ENCODE data around the gene RIN3.

RIN3 gene

DNA sequence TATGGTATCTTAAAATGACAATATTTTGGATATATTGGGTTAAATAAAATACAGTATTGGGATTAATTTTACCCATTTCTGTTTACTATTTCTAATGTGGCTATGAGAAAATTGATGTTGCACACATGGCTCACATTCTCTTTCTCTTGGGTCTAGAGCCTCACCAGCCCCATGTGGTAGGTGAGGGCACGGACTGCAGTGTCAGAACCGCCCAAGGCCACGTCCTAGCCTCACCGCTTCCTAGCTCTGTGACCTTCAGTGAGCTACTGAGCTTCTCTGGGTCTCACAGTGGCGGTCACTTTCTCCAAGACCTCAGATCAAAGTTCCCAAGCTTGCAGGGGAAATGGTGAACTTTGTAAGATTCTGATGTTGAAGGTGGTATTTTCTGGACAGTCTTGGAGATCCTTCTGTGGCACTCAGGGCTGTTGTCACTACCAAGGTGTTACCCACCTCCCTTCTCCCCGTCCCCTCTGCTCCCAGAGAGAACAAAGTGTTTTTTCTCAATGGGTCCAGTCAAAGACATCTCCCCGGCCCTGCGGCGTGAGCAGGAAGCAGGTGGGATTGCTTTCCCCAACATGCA, 87.6 kb downstream of the RIN3 start:
- FAIRE-seq = no peak

DNA sequence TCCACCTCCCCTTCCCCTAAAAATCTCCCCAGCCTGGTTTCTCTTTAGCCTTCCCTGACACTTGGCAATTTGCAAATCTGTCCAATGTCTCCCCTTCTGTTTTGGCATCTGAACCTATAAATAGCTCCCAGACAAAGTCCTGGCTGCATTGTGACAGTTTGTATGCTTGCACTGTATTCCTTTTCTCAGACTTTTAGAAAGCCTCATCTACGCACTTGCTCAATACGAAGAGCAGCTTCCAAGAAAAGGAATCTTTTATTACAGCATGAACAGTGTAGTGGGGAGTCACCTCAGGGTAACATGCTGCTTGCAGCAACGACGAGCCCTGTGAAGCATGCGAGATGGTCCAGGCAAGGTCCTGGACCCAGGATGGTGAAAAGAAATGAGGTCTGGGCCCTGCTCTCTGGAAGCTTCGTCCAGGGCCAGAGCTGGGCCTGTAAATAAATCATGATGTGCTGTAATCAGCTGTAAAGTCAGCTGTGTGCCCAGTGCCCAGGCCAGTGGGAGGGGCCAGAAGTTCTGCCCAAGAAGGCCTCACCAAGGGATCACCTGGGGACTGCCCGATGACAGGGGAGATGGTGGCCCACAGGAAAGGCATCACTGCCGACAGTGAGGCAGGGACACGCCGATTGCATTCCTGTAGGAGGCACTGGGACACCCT, 88.3 kb downstream of the RIN3 start:
- FAIRE-seq = no peak

DNA sequence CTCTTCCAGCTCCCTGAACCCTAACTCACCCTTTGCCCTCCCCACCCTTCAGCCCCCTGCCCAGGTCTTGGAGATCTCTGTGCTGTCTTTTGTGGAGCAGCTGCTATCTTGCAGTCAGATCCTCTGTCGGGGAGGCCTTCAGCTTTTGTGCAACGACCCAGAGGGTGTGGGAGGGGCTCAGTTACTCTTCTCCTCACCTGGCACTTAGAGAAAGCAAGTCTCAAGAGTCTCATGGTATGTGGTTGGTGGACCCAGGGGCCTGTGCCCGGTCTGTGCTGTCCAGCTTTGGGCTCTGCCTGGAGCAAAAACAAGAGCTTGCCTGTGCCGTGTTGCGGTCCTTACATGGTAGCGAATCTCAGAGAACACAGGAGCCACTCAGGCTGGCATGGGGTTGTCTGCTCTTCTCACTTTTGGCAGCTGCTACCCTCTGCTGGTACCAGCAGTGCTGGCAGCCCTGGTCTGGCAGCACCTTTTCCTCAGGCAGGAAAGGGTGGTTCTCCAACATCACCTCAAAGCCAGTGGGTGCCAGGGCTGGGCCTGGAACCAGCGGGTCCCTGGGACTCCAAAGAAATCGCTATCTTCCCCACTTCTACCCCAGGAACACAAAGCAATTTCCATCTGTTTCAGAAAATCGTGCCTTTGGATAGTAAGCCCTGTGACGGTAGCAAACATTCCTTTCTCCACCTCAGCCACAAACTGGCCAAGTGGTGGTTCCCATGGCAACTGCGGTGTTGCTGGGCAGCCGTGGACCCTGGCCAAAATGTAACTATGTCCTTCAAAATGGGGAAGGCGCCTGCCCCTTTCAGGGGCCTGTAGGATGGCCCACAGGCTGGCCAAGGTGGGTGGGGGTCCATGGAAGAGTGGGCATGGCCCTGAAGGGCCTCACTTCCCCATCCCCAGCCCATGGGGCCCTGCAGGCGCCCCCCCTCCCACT, 90.0 kb downstream of the RIN3 start:
- no peak for FAIRE-seq

DNA sequence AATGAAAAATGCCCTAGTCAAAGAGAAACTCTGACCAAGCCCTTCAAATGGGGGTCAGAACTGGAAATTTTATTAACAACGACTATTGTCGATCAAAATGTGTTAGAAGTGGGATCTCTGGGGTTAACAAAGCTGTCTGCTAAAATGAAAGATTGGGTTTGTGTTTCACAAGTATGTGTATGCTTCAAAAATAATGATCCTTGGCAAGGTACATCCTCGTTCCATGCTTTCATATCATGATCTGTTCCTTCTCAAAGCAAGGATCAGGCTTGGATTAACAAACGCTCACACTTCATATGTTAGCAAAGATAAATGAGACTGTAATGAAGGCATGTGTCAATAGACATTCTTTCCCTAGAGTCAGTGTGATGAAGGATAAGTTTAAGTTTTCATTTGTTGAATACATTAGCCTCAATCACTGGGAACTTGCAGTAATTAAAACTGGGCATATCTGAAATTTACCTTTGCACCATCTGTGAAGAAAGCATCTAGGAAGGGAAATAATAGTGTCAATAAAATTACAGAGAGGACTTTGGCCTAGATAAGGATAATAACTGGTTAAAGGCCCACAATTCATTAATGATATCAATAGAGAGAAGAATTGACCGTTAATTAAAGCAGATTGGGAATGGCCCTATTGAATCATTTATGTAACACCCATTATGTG, 91.8 kb downstream of the RIN3 start:
- FAIRE-seq = no peak

DNA sequence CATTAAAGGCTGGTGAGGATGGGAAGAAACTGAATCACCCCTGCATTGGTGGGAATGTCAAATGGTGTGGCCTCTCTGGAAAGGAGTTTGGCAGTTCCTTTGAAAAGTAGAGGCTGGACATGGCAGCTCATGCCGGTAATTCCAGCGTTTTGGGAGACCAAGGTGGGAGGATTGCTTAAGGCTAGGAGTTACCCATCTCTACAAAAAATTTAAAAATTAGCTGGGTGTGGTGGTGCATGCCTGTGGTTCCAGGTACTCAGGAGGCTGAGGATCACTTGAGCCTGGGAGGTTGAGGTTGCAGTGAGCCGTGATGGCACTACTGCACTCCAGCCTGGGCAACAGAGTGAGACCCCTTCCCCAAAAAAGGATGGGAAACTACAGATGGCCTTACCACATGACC, 93.7 kb downstream of the RIN3 start:
- no peak for FAIRE-seq

DNA sequence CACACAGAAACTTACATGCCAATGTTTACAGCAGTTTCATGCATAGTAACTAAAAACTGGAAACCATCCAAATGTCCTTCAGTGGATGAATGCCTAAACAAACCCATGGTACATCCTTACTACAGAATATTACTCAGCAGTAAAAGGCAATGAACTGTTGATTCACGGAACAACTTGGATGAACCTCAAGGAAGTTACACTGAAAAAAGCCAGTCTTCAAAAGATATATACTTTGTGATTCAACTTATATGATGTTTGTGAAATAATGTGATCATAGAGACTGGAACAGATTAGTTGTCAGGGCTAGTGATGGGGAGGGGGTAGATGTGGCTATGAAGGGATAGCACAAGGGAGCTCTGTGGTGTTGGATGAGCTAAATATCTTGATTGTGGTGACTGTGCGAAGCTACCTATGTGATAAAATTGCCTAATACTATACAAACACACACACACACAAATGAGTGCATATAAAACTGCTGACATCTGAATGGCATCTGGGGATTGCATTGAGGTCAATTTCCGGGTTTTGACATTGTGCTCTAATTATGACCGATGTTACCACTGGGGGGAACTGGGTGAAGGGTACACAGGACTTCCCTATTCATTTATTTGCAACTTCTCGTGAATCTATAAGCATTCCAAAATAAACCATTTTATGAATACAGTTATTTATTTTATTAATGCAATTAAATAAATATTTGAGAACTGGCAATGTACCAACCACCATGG, 94.3 kb downstream of the RIN3 start:
- no peak for FAIRE-seq

DNA sequence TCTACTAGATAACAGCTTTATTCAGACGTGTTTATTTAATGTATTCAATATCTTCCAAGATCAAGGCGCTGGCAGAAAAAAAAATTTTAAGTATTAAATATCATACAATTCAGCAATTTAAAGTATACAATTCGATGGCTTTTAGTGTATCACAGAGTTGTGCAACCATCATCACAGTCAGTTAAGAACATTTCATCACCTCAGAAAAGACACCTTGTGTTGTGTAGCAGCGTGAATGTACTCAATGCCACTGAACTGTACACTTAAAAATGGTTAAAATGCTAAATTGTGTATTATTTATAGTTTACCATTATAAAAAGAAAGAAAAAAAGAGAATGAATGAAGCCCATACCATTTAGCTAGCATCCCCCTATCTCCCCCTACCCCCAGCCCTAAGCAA, 96.4 kb downstream of the RIN3 start:
- no peak for FAIRE-seq

DNA sequence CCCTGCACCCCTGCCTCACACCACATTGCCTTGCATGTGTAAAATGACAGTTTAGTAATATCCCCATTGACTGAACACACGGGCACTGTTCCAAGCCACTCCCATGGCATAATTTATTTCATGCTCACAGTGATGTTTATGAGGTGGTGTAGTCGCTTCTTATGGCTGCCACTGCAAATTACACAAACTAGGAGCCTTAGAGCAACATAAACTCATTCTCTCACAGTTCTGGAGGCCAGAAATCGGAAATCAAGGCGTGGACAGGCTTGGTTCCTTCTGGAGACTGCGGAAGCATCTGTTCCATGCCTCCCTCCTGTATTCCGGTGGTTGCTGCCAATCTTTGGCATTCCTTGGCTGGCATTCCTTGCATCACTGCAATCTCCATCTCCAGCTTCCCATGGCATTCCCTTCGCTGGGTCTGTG, 97.3 kb downstream of the RIN3 start:
- no peak for FAIRE-seq

DNA sequence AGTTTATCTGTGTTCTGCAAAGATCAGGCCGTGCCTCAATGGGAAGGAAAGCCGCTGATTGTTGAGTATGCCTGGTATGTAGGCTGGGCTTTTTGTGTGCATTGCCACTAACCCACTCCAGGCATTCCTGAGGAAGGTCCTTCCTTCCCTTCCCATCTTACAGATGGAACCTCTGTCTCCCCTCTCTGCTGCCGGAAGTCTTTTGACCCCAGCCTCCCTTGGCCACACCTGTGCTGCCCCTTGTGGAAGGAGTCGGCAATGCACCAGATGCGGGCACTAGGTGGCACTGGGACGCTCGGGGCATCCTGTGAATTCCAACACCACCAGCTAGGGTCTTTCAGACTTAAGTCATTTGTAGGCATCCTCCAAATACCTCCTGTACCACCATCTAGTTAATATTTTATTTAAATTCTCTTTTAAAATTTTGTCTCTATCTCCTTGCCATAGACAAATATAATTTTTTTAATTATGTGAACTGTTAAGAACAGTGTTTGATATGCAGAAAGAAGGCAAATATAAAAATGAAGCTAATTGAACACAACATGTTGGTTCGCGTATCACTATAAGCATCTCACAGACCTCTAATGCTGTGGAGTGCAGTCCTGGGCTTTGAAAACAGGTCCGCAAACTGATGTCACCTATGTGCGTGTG, 99.6 kb downstream of the RIN3 start:
- no peak for FAIRE-seq

DNA sequence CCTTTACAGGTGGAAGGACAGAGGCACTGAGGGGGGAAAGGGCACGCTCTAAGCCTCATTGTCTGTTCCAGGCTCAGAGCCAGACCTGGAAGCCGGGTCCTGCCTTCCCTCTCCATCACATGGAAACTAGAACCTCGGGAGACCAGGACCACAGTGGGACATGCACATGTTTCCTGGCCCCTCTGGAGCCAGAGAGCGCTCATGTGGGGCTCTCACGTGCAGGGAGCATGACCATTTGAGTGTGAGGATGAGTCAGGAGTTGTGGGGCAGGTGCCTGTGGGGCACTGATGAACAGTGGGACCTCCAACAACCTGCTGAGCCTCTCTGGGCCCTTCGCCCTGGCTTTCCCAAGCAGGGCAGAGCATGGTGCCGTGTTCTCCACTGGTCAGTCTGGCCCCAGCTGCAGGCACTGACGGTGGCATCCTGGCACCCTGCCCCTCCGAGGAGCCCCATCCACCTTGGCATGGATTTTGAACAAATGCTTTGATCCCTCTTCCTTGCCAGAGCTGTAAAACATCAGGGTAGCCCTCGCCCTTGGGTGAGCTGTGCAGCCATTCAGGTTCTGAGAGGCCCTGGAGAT, 100.2 kb downstream of the RIN3 start:
- FAIRE-seq = no peak

DNA sequence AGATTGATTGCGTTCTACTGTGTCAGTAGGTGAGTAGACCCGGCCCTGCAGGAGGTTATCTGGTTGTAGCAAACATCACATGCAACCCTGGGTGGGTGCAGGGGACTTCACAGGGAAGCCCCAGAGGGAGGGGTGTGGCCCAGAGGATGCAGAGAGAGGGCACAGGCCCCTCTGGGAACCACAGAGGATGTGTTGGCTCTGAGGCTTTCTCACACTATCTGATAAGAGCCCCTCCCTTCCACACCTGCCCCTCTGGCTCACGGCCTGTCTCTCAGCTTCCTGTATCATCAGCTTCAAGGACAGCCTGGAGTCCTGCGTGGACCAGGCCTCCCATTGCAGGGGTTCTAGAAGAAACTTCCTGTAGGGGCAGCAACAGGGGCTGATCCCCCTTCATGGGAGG, 101.9 kb downstream of the RIN3 start:
- FAIRE-seq = no peak

DNA sequence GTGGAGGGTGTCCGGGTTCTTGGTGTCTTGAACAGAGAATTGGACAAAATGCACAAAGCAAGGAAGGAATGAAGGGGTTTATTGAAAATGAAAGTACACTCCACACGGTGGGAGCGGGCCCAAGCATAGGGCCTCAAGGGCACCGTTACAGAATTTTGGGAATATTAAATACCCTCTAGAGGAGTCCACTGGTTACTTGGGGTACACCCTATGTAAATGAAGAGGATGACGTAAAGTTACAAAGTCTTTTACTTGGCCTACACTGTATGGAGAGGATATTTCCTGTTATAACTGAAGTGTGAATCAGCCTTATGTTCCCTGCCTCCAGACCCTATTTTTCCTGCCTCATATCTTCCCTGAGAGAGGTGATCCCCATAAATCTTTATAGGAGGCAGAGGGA, 102.6 kb downstream of the RIN3 start:
- no peak for FAIRE-seq

DNA sequence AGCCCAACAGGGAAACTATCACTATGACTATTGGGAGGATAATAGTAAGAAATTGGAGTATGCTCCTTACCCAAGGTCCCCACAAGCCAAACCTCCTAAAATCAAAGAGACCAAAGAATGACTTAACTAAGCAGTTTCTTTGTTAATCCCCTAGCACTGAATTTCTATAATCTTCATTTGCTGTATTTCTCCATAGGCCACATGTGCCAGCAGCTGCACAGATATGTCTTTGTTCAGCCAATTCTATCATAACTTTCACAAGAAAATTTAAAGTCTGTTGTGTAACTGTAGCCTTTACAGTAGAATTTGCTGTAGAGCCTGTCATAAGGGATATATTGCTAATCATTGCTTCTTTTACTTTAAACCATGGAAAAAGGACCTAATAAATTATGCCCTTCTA, 104.0 kb downstream of the RIN3 start:
- FAIRE-seq = no peak

DNA sequence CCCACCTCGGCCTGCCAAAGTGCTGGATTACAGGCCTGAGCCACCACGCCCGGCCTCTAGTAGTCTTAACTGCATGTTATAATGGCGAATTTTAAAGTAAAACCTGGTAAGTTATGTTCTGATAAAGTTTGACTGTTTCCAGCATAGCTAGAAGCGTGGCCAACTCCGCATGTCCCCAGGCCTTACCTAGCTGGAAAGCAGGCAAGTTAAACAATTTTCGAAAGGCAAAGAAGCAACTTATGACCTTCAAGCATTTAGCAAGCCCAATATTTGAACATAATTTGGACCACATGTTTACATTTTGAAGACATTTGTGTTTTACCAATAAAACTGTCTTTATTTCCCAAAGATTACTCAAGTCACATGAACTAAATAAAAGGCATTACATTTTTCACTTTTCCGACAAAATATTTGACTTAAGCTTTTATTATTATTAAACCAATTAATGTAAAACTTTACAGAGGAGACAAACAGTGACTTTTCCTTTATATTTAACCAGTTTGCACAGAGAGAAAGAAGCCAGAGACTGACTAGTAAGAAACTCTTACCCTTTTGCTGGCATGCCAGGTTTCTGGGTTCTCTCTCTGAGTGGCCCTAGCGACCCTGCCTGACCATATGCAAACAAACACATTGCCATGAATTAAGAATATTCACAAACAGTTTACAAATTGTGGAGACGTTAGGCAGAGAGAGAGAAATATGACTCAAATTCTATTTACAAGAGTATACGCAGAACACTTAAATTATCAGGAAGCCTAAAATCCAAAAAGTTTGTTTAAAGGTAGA, 106.3 kb downstream of the RIN3 start:
- FAIRE-seq = peak; percentile 35

DNA sequence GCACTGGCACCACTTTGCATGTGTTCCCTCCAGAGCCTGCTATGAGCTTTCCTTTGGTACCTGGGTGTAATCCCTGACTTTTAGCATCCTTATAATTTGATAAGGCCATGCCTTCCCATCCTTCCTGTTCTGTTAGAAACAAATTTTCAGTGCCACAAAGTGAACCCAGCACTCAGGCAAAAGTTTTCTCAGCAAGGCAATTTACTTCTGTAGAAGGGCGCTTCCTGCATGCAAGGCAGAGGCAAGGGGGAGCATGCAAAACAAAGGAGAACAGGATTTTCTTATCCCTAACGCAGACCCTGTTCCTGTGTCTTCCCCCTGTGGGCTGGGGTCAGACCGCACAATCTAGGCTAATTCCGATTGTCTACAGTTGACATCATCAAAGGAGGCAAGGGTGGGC, 108.7 kb downstream of the RIN3 start:
- no peak for FAIRE-seq

DNA sequence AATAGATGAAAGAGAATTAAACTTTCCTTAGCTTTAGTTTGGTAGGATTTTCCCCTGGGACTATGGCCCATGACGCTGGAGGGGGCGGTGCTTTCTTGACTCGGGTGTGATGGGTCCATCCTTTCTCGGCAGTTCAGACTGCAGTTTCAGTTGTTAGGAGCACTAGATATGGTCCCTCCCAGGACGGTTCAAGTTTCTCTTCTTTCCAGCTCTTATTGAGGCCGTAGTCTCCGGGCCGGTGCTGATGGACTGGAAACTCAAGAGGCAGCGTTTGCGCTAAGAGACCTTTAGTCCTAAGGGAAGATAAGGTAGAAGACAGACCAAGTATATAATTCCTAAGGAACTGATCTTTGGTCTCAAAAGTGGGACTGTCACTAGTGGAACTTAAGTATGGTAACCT, 111.2 kb downstream of the RIN3 start:
- no peak for FAIRE-seq

DNA sequence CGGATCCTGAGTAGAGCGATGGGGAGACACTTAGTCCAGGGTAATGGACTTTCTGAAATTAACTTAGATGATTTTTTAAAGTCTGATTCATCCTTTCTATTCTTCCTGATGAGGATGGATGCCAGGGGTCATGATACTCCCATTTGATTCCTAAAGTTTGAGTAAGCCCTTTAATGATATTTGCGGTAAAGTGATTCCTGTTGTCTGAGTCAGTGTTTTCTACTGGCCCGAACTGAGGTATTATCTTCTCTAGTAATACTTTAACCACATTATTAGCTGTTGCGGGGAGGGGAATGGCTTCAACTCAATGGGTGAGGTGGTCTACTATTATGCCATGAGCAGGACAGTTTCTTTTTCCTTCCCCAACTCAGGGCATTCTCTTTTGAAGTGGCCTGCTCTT, 111.6 kb downstream of the RIN3 start:
- no peak for FAIRE-seq

DNA sequence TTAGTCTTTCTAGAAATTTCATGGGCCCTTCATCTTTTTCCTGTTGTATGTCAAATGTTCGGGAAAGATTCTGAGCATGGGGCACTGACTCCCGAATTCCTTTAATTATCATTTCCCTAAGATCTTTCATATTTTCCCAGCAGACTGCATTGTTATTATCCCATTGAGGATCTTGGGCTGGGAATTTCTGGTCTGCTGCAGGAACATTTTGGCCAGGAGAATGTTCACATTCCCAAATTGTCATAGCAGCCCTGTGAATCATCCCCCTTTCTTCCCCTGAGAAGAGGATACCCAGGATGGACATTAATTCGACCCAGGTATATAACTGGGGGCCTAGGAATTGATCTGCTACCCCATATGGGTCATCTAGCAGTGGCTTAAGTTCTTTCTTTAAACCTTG, 112.5 kb downstream of the RIN3 start:
- no peak for FAIRE-seq

DNA sequence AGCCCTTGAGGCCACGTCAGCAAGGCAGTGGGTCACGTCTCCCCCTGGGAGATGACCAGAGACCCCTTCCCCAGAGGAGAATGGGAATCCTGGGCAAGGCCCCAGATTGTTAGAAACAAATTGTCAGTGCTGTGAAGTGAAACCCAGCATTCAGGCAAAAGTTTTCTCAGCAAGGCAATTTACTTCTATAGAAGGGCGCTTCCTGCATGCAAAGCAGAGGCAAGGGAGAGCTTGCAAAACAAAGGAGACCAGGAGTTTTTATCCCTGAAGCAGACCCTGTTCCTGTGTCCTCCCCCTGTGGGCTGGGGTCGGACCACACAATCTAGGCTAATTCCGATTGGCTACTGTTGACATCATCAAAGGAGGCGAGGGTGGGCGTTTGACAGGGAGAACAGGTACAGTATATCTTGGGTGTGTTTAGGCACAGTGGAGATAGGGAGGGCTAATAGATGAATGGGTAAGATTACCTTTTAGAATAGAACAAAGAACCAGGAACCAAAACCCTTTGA, 114.2 kb downstream of the RIN3 start:
- no peak for FAIRE-seq

DNA sequence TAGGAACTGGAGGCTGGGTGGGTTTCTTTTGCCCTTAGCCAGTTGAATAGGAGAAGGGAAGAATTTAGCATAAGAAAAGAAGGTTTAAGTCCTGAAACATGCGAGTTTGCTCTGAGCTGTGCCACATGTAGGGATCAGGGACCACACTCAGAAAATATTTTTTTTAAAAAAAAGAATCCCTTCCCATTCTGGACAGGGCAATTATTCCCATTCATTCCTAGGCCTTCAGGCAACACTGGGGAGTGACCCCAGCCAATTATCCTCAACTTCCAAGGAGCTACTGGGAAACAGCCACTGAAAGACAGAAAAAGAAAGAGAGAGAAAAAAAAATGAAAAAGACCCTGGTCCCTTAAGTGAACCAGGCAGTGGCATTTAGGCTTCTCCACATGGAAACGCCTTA, 115.1 kb downstream of the RIN3 start:
- FAIRE-seq = no peak

DNA sequence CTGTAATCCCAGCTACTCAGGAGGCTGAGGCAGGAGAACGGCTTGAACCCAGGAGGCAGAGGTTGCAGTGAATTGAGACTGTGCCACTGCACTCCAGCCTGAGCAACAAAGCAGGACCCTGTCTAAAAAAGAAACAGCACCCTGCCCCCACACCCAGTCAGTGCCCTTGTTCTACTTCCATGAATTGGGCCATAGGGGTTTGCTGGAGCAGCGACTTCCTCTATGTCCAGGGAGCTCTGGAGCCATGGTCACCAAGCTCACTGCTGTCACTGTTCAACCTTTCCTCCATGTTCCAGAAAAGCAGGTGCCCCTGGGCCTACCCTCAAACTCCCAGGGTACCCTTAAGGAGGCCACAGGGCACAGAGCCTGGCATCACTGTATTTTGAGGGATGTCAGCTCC, 116.8 kb downstream of the RIN3 start:
- no peak for FAIRE-seq
